ENCODE results near the gene SLC25A52. TPM values are rescaled to one million over a fixed set of nuclear protein-coding genes. Genes with fewer than 3 reads are reported as not detected.

SLC25A52 gene
- total RNA-seq, 1 donor from 2014 or later, result 0.49 TPM

Other genes starting within 250 kb of the SLC25A52 start
- 0.25 TPM for gene TTR, start 169.0 kb downstream of the SLC25A52 start, total RNA-seq
- gene B4GALT6, start 76.3 kb downstream of the SLC25A52 start, total RNA-seq, result 6.4 TPM
- gene TRAPPC8, start 182.2 kb upstream of the SLC25A52 start, total RNA-seq, result 76.5 TPM